Measurements from ENCODE around the gene SYNE3.

SYNE3 gene, protein sequence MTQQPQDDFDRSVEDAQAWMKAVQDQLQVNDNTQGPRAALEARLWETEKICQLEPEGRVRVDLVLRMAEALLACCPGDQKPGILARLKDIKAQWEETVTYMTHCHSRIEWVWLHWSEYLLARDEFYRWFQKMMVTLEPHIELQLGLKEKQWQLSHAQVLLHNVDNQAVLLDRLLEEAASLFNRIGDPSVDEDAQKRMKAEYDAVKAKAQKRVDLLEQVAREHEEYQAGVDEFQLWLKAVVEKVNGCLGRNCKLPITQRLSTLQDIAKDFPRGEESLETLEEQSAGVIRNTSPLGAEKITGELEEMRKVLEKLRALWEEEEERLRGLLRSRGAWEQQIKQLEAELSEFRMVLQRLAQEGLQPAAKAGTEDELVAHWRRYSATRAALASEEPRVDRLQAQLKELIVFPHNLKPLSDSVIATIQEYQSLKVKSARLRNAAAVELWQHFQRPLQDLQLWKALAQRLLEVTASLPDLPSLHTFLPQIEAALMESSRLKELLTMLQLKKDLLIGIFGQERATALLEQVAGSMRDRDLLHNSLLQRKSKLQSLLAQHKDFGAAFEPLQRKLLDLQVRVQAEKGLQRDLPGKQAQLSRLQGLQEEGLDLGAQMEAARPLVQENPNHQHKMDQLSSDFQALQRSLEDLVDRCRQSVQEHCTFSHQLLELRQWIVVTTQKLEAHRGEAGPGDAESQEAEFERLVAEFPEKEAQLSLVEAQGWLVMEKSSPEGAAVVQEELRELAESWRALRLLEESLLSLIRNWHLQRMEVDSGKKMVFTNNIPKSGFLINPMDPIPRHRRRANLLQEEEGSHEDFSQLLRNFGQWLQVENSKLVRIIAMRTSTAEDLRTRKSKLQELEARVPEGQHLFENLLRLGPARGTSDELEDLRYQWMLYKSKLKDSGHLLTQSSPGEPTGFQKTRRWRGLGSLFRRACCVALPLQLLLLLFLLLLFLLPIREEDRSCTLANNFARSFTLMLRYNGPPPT

GRCh38 chr14:95516554-95517181, at the start of gene SYNE3:
Gene SYNE3 (minus strand): TSS chr14:95516650. CDS start chr14:95475821, 40,829 bp downstream.
- DNase-seq (ENCODE audit: low spot score) = no peak

GRCh38 chr14:95564060-95564459, 47.6 kb upstream of the SYNE3 start:
- no peak for DNase-seq (ENCODE audit: low spot score)

GRCh38 chr14:95562892-95563685, 46.6 kb upstream of the SYNE3 start:
- no peak for DNase-seq (ENCODE audit: low spot score)

GRCh38 chr14:95561001-95561412, 44.6 kb upstream of the SYNE3 start:
- peak; percentile 78 for DNase-seq (ENCODE audit: low spot score)

- no peak for DNase-seq (ENCODE audit: low spot score)
Observed at GRCh38 chr14:95559203-95559602, 42.8 kb upstream of the SYNE3 start.

GRCh38 chr14:95557832-95558231, 41.4 kb upstream of the SYNE3 start:
- DNase-seq (ENCODE audit: low spot score) = no peak

GRCh38 chr14:95557291-95557690, 40.8 kb upstream of the SYNE3 start:
- no peak for DNase-seq (ENCODE audit: low spot score)

DNA sequence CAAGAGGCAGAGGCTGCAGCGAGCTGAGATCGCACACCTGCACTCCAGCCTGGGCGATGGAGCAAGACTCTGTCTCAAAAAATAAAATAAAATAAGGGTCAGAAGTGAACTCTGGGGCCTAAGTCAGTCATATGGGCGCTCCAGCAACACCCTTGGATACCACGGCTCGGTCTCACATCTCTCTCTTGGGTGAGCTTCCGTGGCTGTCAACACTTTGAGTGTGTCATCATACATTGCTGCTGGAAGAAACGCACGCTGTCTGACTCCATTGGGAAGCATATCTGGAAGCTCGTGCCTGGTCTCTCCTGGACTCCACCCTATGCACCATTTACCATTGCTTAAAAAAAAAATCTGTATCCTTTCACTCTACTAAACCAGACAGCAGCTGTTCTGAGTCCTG, 38.6 kb upstream of the SYNE3 start:
- no peak for DNase-seq (ENCODE audit: low spot score)

GRCh38 chr14:95553141-95553540, 36.7 kb upstream of the SYNE3 start:
- DNase-seq (ENCODE audit: low spot score) = no peak

DNA sequence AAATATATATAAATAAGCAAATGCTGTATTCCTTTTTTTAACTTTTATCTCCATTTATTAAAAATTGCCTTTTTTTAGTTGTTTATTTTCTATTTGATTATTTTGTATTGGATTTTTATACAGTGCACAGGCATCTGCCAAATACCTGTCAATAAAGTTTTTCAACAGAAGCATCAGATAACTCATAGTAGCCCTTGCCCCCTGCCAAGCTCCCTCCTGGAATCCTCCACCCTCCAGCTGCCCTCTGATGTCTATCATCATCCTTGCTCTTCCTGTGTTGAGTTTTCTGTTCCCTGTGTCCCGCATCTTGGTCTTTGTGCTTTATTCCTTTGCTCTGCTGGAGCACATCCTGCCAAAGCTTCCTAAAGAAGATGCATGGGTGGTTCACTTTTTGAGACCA, 35.0 kb upstream of the SYNE3 start:
- no peak for DNase-seq (ENCODE audit: low spot score)

- no peak for DNase-seq (ENCODE audit: low spot score)
Observed at GRCh38 chr14:95549656-95550585, 33.5 kb upstream of the SYNE3 start.

GRCh38 chr14:95548328-95548929, 32.0 kb upstream of the SYNE3 start:
- DNase-seq (ENCODE audit: low spot score) = no peak

DNA sequence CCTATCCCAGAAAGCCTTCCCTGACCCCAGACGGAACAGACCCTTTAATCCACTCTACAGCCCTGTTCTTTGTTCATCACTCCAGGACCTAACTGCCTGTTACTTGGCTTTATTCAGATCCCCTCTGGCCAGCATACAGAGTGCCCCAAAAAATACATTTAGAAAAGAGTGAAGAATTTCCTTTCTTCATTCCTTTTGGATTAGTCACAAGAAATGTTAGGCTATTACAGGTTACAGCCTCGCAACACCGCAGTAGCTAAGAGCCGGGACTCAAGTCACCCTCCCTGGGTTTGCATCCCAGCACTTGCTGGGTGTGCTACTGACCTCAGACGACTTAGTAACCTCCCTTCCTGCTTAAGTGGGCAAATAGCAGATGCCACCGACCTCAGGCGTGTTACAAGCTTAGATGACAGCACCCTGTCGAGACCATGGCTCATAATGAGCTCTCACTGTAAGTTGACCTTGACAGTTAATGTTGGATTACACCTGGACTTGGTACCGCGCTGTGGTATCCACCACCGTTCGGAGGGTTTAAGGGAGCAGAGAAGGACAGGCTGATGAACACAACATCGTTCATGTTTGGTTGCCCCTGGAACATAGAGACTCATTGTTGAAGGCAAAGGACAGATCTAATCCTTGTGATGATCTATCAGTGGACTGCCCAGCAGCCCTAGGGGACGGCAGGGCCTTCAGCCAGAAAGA, 31.3 kb upstream of the SYNE3 start:
- no peak for DNase-seq (ENCODE audit: low spot score)

- DNase-seq (ENCODE audit: low spot score) = no peak
Observed at GRCh38 chr14:95547272-95547625, 30.8 kb upstream of the SYNE3 start.

- no peak for DNase-seq (ENCODE audit: low spot score)
Observed at GRCh38 chr14:95545515-95546168, 29.2 kb upstream of the SYNE3 start.

GRCh38 chr14:95544588-95544987, 28.1 kb upstream of the SYNE3 start:
- DNase-seq (ENCODE audit: low spot score) = no peak

DNA sequence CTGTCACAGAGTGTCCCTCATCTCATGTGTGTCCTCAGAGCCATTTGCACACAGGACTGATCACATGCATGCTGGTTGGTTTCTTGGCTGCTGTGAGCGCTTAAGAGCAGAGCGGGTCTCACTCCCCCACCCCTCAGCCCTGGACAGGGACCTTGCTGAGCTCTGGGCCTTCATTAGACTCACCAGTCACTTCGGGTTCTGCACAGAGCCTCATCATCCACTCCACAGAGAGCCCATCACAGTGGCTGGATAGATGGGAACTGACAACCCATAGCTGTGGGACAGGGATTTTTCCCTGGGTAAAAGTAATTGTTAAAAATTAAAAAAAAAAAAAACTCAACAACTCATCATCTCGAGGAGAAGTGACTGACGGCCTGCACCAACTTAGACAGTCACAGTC, 26.6 kb upstream of the SYNE3 start:
- no peak for DNase-seq (ENCODE audit: low spot score)

- DNase-seq (ENCODE audit: low spot score) = no peak
Observed at GRCh38 chr14:95541932-95542930, 25.8 kb upstream of the SYNE3 start.
